HG02759 (cell line): Measurements from ENCODE around the gene WDCP.
"Not testable (repeated sequence)": the region's sequence is repeated elsewhere in the genome, so short reads cannot be mapped to it uniquely, and the experiment has no call there.

Experiments
- ATAC-seq: cut with Tn5 transposase; IDR thresholded peaks from one replicate; pipeline ENCODE4 v1.9.1; 2021; ENCODE audit warnings: mild to moderate bottlenecking, moderate library complexity; ENCODE audit not compliant: unreplicated experiment

The WDCP gene

DNA sequence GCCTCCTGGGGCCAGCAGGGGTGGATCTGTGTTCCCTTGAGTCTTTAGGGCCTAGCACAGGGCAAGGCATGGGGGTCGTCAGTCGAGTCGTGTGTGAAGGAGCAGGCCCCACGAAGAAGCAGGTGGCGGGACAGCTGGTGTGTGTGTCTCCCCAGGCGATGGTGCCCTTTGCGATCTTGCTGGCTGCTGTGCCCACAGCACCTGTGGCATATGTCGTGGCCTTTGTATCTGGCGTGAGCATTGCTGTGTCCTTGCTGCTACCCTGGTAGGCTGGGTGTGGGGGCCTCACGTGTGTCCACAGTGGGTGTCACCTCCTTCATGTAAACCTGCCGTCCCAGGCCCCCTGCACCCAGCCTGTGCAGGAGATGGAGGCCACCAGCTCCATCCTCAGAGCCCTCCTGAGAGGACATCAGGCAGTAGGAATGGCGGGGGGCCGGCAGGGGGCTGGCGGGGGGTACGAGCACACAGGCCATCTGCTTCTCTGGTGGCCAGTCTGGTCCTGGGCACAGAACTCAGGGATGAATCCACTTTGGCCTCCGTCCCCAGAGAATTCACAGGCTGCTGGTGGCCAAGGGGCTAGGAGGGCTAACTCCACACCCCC is 24.1 kb downstream of the WDCP start:
- ATAC-seq = no peak

DNA sequence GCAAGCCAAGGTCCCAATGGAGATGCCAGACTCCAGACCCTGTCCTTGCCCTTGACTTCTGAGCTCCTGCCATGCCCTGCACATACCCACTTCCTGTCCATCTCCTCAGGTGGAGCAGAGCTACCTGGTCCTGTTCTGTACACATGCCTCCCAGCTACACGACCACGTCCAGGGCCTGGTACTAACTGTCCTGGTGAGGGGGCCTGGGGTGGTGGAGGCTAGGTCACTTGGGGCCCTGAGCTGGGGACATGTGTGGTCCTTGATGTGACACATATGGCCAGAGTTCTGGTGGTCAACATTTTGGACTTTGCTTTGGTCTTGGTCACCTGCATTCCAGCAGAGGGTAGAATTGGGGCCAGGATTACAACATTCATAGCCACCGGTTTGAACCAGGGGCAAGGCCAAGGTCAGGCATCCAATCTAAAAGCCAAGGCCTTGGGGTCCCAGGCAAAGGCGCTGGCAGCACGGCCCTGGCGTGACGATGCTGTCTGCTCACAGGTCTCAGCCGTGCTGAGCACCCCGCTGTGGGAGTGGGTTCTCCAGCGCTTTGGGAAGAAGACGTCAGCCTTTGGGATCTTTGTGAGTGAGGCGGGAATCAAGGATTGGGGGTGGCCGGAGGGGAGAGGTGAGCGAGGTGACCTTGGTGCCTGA is 24.7 kb downstream of the WDCP start:
- ATAC-seq = no peak

DNA sequence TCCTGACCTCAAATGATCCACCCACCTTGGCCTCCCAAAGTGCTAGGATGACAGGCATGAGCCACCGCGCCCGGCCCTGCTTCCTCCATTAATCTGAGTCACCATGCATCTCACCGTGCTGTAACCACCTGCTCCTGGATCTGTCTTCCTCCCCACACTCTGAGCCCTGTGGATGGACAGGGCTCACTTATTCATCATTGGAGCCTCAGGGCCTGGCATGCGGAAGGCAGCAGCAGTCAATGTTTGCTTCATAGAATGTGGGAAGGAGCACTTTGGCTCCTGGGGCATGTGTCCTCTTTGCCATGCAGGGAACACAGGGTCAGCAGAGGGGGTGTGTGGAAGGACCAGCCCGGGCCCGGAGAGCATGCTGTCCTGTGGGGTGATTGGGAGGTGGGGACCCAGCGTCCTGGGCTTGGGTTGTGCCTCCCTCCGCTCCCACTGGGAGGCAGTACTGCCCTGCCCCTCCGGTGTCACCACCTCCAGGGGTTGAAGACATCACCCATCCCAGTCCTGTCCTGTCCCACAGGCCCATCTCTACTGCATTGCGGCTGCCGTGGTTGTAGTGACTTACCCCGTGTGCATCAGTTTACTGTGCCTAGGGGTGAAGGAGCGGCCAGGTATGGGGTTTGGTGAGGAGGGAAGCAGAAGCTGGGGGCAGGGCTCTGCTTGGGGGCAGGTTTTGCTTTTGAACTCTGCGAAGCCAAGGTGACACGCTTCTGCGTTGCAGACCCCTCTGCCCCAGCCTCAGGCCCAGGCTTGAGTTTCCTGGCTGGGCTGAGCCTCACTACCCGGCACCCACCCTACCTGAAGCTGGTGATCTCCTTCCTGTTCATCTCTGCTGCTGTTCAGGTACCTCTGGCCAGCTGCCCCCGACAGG is 25.8 kb downstream of the WDCP start:
- no peak for ATAC-seq

DNA sequence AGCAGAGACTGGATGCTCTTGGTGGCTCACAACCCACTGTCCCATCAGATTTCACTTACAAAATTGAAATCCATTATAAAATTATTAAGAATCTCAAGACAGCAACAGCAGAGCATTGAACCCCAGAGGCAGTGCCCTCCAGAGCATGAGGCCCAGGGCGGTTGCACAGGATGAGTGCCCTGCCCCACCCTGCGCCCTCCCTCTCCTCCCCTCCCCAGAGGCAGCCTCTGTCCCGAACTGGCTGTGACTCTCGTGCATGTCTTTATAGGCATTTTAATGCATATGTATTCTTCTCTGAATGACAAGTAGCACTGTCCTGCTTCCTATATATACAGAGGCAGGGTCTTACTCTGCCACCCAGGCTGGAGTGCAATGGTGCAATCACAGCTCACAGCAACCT is 26.9 kb downstream of the WDCP start:
- ATAC-seq = no peak

DNA sequence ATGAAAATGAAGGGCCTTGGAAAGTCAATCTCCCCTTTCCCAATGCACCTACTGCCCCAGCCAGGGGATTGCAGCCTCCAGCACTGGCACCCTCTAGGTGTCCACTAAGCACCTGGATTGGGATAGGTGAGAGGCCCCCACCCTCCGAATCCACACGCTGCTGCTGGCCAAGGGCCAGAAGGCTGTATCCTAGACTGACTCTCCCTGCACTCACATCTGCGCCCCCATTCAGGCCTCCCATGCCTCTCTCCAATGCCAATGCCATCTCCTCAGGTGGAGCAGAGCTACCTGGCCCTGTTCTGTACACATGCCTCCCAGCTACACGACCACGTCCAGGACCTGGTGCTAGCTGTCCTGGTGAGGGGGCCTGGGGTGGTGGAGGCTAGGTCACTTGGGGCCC is 27.5 kb downstream of the WDCP start:
- ATAC-seq = no peak

DNA sequence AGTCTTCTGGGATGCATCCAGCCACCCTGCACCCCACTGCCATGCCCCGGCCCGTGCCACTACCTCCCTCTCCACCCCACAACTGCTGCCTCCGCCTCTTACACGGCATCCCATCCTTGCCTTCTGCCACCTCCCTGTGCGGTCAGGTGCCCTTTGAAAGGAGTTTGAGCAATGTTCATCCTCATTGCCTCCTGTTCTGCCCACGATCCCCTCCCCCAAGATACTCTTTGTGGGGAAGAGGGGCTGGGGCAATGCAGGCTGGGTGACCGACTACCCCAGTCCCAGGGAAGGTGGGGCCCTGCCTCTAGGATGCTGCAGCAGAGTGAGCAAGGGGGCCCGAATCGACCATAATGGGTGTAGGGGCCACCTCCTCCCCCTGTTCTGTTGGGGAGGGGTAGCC is 28.9 kb downstream of the WDCP start:
- no peak for ATAC-seq

DNA sequence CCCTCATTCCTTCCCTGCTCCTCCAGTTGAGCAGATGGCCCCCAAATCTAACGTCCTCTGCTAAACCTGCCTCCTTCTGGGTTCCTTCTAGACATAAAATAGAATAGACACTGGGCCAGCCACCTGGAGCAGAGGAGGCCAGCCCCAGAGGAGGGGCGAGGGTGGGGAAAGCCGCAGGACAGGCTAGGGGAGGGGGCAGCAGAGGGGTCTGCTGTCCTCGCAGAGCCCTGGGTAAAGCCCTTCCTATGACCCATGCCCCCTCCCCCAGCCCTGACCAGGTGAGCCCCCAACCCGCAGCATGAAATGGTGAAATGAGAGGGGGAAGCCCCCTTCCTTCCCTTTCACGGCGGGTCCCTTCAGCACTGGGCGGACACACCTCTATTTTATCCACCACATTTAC is 29.5 kb downstream of the WDCP start:
- no peak for ATAC-seq

DNA sequence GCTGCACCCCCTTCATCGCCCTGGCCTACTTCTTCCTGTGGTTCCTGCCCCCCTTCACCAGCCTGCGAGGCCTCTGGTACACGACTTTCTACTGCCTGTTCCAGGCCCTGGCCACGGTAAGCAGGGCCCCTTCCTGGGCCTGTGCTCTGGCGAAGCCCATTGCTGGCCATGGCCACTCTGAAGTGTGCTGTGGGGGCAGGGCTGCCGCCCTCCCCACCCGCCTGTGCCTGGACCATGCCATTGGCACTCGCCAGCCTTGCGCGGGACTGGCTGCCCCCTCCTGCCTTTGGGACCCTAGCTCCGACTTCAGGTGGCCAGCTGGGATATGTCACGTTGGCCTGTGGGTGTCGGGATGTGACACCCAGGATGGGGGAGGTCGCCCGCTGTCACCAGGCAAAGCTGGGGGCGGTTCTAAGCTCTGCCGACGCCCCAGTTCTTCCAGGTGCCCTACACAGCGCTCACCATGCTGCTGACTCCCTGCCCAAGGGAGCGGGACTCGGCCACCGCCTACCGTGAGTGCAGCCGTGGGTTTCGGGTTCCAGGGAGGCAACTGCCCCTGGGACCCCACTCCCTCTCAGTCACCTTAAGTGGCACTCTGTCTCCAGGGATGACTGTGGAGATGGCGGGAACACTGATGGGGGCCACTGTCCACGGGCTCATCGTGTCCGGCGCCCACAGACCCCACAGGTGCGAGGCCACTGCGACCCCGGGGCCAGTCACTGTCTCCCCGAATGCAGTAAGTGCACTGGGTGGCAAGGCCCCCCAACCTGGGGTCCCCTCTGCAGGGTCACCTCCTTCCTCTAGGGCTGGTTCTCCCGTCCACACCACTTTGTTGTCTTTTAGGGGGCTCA is 30.1 kb downstream of the WDCP start:
- ATAC-seq = no peak

DNA sequence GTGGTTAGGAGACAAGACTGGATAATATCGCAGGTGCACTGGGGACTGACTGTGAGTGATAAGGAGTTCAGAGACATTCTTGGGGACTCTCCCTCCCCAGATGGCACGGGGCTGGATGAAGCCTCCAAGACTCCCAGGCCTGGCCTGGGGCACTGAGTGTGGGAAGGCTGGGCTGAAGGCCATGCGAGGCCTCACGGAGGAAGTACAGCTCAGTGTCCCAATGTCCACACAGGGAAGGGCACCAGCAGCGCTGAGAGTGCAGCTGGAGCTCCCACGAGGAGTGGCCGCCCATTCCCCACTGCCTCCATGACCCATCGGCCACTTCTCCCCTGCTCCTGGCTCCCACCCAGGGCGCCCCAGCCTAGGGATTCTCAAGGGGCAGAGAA is 30.8 kb downstream of the WDCP start:
- ATAC-seq = no peak

DNA sequence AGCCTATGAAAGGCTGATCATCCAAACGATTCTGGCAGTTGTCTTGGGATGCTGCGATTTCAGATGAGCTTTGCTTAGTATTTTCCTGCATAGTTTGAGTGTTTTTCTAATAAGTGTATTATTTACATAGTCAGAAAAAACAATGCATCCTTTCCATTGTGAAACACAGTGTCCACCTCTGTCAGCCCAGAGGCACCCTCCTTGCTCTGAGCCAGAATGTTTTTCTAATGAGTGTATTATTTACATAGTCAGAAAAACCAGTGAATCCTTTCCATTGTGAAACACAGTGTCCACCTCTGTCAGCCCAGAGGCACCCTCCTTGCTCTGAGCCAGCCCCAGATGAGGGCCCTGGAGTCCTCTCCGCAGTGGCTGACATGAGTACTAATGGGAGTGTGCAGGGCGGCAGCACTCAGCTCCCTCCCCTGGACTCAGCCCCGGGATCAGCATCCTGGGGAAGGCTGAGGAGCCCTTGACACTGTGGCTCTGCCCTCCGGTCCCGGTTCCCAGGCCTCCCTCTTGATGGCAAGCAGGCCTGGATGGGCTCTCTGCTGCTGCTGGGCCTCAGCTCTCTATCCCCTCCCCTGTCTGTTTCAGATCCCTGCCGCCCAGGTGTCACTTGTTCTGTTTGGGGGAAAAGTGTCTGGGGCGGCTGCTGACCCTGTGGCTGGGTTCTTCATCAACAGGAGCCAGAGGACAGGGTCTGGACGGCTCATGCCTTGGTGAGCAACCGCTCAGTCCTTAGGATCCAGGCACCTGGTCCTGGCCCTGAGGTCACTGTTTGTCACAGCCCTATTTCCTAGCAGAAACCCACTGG is 31.4 kb downstream of the WDCP start:
- no peak for ATAC-seq

DNA sequence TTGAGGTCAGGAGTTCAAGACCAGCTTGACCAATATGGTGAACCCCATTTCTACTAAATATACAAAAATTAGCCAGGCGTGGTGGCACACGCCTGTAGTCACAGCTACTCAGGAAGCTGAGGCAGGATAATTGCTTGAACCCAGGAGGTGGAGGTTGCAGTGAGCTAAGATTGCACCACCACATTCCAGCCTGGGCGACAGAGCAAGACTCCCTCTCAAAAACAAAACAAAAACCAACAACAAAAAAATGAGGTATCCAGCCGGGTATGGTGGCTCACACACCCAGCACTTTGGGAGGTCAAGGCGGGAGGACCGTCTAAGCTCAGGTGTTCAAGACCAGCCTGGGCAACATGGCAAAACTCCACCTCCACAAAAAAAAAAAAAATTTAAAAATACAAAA is 32.3 kb downstream of the WDCP start:
- ATAC-seq = not testable (repeated sequence)

DNA sequence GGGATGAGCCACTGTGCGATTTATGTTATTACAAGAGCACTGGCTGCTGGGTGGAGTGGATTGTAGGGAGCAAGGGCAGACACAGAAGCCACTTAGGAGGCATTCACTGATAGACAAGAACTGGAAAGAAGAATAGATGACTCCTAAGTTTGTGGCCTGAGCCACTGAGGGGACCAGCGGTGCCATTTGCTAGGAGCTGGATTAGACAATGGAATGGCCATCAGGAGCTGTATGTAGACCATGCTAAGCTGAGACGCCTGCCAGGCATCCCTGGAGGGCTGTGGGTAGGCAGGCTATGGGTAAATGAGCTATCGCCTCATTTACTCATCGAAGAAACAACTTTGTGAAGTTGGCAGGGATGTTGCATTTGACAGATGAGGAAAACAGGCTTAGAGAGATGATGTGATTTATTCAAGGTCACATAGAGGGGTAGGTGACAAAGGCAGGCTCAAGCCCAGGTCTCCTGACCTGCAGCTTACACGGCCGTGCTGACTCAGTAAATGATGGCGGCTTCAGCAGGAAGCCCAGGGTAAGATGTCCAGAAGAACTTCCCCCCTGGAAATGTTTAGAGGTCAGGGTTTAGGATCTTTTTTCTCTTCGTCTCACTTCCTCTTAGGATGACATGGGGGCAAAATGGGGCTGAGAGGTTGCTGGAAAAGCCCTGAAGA is 34.5 kb downstream of the WDCP start:
- ATAC-seq = no peak

DNA sequence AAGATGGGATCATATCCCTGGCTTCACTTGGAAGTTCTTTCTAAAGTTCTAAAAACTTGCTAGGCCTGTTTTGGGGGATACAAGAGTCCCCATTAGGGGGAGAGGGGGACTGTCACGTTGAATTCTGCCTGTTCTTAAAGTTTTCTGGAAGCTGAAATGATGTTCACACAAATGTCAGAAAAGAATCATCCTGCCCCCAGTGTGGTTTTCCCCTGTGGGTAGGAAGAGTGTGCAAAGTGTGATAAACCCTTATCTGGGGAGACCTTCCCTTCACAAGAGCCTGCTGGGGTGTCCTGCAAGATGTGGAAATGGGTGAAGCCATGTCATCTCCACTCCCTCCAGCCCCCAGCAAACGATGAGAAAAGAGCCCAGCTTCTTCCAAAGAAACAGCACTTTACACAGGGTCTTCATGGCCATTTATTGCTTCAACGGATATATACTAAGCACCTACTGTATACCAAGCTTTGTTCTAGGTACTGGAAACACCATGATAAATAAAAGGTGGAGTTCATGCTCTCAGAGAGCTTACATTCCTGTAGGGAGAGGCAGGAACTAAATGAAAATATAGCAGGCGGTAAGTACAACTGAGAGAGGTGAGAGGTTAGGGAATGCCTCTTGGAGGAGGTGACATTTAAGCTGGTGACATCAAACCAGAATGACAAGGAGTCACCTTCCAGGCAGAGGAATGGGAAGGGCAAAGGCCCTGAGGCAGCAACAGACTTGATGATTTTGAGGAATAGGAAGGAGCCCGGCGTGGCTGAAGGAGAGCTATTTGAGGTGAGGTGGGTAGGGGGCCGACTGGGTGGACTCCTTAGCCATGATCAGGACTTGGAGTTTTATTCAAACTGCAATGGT is 35.7 kb downstream of the WDCP start:
- ATAC-seq = no peak

DNA sequence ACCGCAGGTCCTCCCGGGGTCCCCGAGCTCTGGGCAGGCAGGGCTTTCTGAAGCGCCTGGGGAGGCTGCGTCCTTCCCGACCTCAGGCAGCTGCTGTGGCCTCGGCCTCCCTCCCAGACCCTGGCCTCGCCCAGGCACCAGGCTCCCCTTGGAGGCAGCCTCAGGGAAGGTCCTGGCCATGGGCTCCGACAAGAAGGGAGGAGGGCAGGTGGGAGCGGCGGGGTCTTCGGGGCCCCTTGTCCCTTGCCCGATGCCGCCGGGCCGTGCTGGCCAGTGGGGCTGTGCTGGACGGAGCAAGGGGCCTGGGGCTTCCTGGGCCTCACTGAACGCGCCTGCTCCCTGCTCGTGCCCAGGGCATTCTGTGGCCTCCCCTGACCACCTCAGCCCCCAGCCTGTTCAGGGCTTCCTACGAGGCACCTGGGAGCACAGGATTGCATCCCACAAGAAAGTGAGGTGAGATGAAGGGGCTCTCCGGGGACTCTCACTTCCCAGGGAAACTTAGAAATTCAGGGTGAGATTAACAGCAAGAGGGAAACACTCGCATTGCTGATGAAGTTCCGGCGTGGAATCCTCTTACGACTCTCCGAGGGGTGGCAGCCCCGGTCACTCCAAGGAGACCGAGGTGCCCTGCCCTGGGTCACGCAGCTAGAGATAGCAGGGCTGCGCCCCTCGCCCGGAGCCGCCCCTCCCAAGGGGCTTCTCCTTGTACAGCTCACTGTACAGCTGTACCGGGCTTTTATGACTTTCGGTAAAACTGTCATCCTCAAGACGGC is 36.5 kb downstream of the WDCP start:
- no peak for ATAC-seq

DNA sequence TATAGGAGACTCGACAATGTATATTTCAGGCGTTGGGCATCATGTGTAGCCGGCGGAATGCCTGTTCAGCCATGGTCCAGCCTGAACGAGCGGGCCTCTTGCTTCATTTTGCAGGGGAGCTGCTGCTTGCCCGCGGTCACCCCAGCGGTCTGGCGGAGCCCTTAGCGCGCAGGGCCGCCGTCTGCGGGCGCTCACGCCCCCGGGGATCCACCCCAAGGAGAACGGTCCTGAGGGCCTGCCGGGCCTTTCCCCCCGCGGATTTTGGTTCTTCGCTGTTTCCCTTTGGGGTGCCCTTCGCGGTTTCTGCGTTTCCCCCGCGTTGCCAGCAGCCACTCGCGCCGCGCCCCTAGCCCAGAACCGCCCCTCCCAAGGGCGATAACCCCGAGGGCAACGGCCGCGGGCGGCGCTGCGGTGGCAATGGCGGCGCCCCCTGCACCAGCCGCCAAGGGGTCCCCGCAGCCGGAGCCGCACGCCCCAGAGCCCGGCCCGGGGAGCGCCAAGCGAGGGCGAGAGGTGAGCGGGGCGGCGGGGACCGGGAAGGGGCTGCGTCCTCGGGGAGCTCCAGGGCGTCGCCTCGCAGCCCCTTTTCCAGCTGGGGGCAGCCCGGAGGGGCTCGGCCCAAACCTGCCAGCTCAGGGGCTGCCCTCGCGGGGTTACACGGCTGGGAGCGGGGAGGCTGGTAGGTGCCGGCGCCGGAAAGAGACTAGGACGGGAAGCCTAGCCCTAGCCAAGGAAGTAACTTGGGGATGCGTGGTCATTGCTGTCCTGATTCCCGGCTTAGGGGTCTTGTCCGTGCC is 37.3 kb downstream of the WDCP start, which contains the start of gene MFSD2B:
TSS of gene MFSD2B (plus strand) at position 406 of the 797 bp plus-strand sequence. CDS start at position 418, 12 bp downstream.
- no peak for ATAC-seq

DNA sequence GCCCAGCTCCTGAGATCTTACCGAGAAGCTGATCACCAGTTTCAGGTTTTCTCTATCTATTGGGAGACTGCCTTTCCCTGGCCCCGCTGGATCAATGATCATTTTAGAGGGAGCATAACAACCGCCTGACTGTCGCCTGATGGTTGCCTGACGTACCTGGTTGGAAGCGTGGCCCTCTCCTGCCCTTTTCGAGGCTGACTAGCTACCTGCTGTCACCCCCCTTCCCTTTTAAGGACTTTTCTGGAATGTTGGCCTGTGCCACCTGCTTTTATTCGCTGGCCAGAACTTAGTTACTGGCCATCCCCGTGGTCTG is 37.9 kb downstream of the WDCP start:
- no peak for ATAC-seq

DNA sequence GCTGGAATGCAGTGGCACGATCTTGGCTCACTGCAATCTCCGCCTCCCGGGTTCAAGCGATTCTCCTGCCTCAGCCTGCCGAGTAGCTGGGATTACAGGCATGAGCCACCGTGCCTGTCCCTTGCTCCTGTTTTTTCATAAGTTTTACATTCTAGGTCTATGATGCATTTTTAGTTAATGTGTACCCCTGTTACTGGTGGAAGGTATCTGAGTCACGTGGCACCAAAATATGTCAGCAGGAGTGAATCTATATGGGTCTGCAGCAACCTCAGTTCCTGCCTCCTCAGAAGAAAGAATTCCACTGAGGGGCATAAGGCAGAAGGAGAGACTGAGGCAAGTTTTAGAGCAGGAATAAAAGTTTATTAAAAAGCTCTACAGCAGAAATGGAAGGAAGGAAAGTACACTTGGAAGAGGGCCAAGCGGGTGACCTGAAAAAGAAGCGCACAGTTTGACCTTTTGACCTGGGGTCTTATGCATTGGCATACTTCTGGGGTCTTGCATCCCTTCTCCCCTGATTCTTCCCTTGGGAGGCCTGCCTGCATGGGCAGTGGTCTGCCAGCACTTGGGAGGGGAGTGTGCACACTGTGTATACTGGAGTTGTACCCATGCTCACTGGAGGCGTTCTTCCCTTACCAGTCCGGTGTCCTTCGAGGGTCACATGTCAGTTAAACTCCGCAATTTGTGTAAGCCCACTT is 38.4 kb downstream of the WDCP start:
- no peak for ATAC-seq
